GM18519 (cell line): Measurements from ENCODE around the gene GNG7.
"Not testable (repeated sequence)": the region's sequence is repeated elsewhere in the genome, so short reads cannot be mapped to it uniquely, and the experiment has no call there.

Source experiments
- ATAC-seq: cut with Tn5 transposase; IDR thresholded peaks from one replicate; pipeline ENCODE4 v1.9.1; 2021; ENCODE audit warnings: mild to moderate bottlenecking, moderate library complexity; ENCODE audit not compliant: unreplicated experiment, low FRiP score

The GNG7 gene

GRCh38 chr19:2714531-2715269 is 12.2 kb upstream of the GNG7 start:
- no peak for ATAC-seq

- ATAC-seq = not testable (repeated sequence)
Measured at GRCh38 chr19:2714102-2714501, 11.6 kb upstream of the GNG7 start.

GRCh38 chr19:2713170-2713569 is 10.7 kb upstream of the GNG7 start:
- ATAC-seq = not testable (repeated sequence)

- no peak for ATAC-seq
Measured at GRCh38 chr19:2711875-2712205, 9.3 kb upstream of the GNG7 start.

GRCh38 chr19:2711172-2711874 is 8.8 kb upstream of the GNG7 start:
- ATAC-seq = no peak

GRCh38 chr19:2706251-2706650 is 3.8 kb upstream of the GNG7 start:
- no peak for ATAC-seq

- no peak for ATAC-seq
Measured at GRCh38 chr19:2703691-2704216, 1.3 kb upstream of the GNG7 start.

GRCh38 chr19:2703077-2703437 is 563 bp upstream of the GNG7 start:
- no peak for ATAC-seq

GRCh38 chr19:2701361-2702169 is 929 bp downstream of the GNG7 start:
- no peak for ATAC-seq

GRCh38 chr19:2700660-2701360 is 1.7 kb downstream of the GNG7 start:
- no peak for ATAC-seq

GRCh38 chr19:2699413-2700140 is 2.9 kb downstream of the GNG7 start:
- no peak for ATAC-seq

- no peak for ATAC-seq
Measured at GRCh38 chr19:2694196-2694595, 8.3 kb downstream of the GNG7 start.

GRCh38 chr19:2693492-2694160 is 8.9 kb downstream of the GNG7 start:
- ATAC-seq = no peak

- ATAC-seq = no peak
Measured at GRCh38 chr19:2691951-2692350, 10.5 kb downstream of the GNG7 start.

- no peak for ATAC-seq
Measured at GRCh38 chr19:2690856-2691255, 11.6 kb downstream of the GNG7 start.

- ATAC-seq = no peak
Measured at GRCh38 chr19:2686360-2686759, 16.1 kb downstream of the GNG7 start.

- ATAC-seq = no peak
Measured at GRCh38 chr19:2685204-2685704, 17.2 kb downstream of the GNG7 start.

GRCh38 chr19:2683430-2684003 is 19.0 kb downstream of the GNG7 start:
- ATAC-seq = no peak

GRCh38 chr19:2680808-2681207 is 21.7 kb downstream of the GNG7 start:
- no peak for ATAC-seq
